ENCODE measurements around the gene INSL6.

The INSL6 gene

DNA sequence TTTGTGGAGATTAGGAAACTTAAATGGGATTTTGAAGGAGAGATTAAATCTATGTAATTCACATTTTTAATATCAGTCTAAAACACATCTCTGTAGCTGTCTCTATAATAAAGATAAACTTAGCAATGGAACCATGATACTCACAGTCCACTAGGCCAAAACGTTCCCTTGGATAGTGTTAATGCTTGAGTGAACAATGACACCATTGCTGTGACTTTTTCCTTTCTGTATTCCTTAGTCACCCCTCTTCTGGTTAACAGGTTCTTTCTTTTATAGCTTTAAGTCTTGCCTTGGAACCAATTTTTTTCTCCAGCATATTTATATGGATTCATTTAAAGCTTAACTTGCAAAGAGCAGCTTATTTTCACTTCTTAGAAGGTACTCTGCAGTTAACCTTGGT, 63.3 kb downstream of the INSL6 start:
- ChIA-PET POLR2A (no interaction called here), CTCF (interaction anchor here (0.6 to 1.2 kb wide), 2 partner anchors 134 to 474 kb away, joined by 3 to 5 read pairs; no protein-coding TSS in a partner anchor)
- no peaks in the 10 kb centered on the region for H3K9me3 ChIP-seq (ENCODE audit: control insufficient read depth, insufficient read depth, low read depth, low read length)
- H3K4me1 ChIP-seq (ENCODE audit: control insufficient read depth, insufficient read depth, low read length) = no peaks in the 10 kb centered on the region
- H3K27ac ChIP-seq (ENCODE audit: extremely low read depth, low read depth, low read length) = no peak overlapping the region
- no peaks in the 10 kb centered on the region for H3K36me3 ChIP-seq (ENCODE audit: control insufficient read depth in 2 of 2, insufficient read depth in 1 of 2, low read length in 2 of 2)
- H3K4me3 ChIP-seq (ENCODE audit: low read depth, low read length) = no peak overlapping the region
- TF ChIP-seq TRIM28 (IDR thresholded peaks at IDR 0.05; ENCODE audit: borderline replicate concordance, low read length) (no peak), OSR2 (tag by site-specific recombination; IDR thresholded peaks at IDR 0.05) (no peak), ZNF266 (tag by site-specific recombination; IDR thresholded peaks at IDR 0.05; ENCODE audit: low read depth) (no peak), GLIS2 (tag by site-specific recombination; IDR thresholded peaks at IDR 0.05) (no peak), ZNF121 (tag by site-specific recombination; IDR thresholded peaks at IDR 0.05) (no peak), ZNF354C (tag by site-specific recombination; IDR thresholded peaks at IDR 0.05; ENCODE audit: borderline replicate concordance, low read depth) (no peak), KLF10 (tag by site-specific recombination; IDR thresholded peaks at IDR 0.05) (no peak), ZSCAN23 (tag by site-specific recombination; IDR thresholded peaks at IDR 0.05) (no peak), ZNF335 (tag by site-specific recombination; conservative IDR thresholded peaks at IDR 0.05) (no peak), ZNF664 (tag by site-specific recombination; IDR thresholded peaks at IDR 0.05) (no peak), ZNF114 (tag by site-specific recombination; IDR thresholded peaks at IDR 0.05) (no peak), ZNF155 (tag by site-specific recombination; IDR thresholded peaks at IDR 0.05) (no peak)
- TF ChIP-seq, protein P1, sequence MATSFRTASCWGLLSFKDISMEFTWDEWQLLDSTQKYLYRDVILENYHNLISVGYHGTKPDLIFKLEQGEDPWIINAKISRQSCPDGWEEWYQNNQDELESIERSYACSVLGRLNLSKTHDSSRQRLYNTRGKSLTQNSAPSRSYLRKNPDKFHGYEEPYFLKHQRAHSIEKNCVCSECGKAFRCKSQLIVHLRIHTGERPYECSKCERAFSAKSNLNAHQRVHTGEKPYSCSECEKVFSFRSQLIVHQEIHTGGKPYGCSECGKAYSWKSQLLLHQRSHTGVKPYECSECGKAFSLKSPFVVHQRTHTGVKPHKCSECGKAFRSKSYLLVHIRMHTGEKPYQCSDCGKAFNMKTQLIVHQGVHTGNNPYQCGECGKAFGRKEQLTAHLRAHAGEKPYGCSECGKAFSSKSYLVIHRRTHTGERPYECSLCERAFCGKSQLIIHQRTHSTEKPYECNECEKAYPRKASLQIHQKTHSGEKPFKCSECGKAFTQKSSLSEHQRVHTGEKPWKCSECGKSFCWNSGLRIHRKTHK (tag by site-specific recombination; IDR thresholded peaks at IDR 0.05) = no peak
- TF ChIP-seq, protein P2, sequence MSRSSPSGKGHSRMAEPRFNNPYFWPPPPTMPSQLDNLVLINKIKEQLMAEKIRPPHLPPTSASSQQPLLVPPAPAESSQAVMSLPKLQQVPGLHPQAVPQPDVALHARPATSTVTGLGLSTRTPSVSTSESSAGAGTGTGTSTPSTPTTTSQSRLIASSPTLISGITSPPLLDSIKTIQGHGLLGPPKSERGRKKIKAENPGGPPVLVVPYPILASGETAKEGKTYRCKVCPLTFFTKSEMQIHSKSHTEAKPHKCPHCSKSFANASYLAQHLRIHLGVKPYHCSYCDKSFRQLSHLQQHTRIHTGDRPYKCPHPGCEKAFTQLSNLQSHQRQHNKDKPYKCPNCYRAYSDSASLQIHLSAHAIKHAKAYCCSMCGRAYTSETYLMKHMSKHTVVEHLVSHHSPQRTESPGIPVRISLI (tag by site-specific recombination; IDR thresholded peaks at IDR 0.05) = no peak

- Histone ChIP-seq H3K27ac (ENCODE audit: extremely low read depth, low read depth, low read length) (no peak overlapping the region), H3K4me1 (ENCODE audit: control insufficient read depth, insufficient read depth, low read length) (no peaks in the 10 kb centered on the region), H3K9me3 (ENCODE audit: control insufficient read depth, insufficient read depth, low read depth, low read length) (no peaks in the 10 kb centered on the region), H3K36me3 (ENCODE audit: control insufficient read depth in 2 of 2, insufficient read depth in 1 of 2, low read length in 2 of 2) (peaks cover 0 to 11% of the 10 kb centered on the region in 2 experiments; a peak in 1 of 3 replicates), H3K4me3 (ENCODE audit: low read depth, low read length) (no peak overlapping the region)
- TF ChIP-seq, protein P3, sequence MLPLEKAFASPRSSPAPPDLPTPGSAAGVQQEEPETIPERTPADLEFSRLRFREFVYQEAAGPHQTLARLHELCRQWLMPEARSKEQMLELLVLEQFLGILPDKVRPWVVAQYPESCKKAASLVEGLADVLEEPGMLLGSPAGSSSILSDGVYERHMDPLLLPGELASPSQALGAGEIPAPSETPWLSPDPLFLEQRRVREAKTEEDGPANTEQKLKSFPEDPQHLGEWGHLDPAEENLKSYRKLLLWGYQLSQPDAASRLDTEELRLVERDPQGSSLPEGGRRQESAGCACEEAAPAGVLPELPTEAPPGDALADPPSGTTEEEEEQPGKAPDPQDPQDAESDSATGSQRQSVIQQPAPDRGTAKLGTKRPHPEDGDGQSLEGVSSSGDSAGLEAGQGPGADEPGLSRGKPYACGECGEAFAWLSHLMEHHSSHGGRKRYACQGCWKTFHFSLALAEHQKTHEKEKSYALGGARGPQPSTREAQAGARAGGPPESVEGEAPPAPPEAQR (tag by site-specific recombination; IDR thresholded peaks at IDR 0.05) = no peak
- CTCF ChIA-PET = no interaction called here
- POLR2A ChIA-PET = no interaction called here
These were observed 71.3 kb downstream of the INSL6 start for GRCh38 chr9:5113994-5114748.
